ENCODE results near the gene GAS6. TPM values are rescaled to one million over a fixed set of nuclear protein-coding genes. Genes with fewer than 3 reads are reported as not detected.

The GAS6 gene
- total RNA-seq, 1 experiment from 2014 or later = 93.8 TPM

DNA sequence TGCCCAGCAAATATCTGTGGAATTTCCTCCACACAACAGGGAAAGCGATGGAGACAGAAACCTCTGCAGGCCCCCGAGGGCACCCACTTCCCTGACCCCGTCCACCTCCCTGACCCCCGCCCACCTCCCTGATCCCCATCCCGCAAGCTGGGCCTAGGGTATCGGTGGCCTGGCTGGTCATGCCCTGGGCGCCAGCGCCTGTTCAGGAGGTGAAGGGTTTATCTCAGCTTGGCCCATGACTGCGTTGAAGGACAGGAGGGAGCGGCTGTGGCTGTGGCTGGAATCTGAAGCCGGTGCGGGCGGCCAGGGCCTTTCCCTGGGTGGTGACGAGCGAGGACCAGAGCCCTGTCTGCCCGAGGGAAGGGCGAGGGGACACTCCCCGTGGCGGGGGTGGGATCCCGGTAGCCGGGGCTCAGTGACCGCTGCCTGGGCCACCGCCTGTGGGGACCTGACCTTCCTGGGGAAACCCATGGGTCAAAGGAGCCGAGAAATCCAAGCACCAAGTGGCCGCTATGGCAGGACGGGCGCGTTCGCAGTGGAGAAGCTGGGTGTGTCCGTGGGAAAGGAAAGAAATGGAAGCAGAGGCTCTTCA is 20.7 kb downstream of the GAS6 start:
- no peaks in the 10 kb centered on the region; the same call in 1 of the 2 replicates for H4K20me1 ChIP-seq (ENCODE audit: insufficient read depth)
- H3K27me3 ChIP-seq (ENCODE audit: insufficient read depth, low read depth) = no peaks in the 10 kb centered on the region
- DNase-seq = no peak
- no TSS peak for BruUV-seq (replicated peaks)
- H3K79me2 ChIP-seq (ENCODE audit: low read depth) = no peaks in the 10 kb centered on the region
- intact Hi-C loops (cut with micrococcal nuclease; ENCODE audit: unreplicated experiment) = no loop called here
- no peaks in the 10 kb centered on the region for H3F3A ChIP-seq (ENCODE audit: insufficient read depth, low read depth)
- no peaks in the 10 kb centered on the region for H3K9me2 ChIP-seq (ENCODE audit: insufficient read depth)
- H3K27ac ChIP-seq = no peak overlapping the region
- no peaks in the 10 kb centered on the region for H3K36me3 ChIP-seq (ENCODE audit: low read depth)
- ChIA-PET POLR2A (ENCODE audit: unreplicated experiment) (no interaction called here), CTCF (no interaction called here)
- no peak overlapping the region for H2AFZ ChIP-seq
- no peak for TF ChIP-seq EZH2 (IDR thresholded peaks at IDR 0.05; ENCODE audit: low read depth)
- H3K9me3 ChIP-seq (ENCODE audit: insufficient read depth, low read depth) = no peaks in the 10 kb centered on the region
- peaks cover 17% of the 10 kb centered on the region for H3K4me1 ChIP-seq (replicated peaks; ENCODE audit: insufficient read depth)
- H3K4me2 ChIP-seq = no peak overlapping the region
- H3K4me3 ChIP-seq = no peak overlapping the region

DNA sequence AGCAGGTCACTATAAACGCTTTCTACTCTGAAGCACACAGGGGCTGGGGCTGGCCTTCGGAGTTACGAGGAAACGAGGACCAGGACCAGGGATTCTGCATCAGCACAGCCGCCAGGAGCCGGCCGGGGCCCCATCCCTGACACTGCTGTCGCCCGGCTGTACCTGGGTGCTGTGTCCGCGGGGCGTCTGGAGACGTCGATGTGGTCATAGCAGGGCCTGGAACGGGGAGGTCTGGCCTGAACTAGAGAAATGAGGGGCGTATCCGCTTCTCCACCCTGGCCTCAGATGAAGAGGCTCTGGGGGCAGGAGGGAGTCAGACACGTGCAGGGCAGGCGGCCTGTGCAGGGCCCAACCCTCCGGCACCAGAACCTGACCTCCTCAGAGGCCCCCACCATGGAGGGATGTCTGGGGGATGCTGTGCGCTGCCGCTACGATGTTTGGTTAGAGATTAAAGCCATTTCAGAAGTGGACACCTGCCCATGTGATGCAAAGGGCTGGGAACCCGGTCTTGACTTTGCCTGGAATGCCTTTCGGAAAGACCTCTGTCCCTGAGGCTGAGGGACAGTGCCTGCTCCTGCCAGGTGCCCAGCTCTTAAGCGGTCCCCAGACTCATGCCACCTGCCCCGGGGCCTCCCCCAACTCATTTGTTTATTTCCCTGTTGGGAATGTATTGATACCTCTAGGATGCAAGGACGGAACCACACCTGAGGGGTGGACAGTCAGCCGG is 21.4 kb downstream of the GAS6 start:
- intact Hi-C loops (cut with micrococcal nuclease; ENCODE audit: unreplicated experiment) = no loop called here
- no peak overlapping the region for H3K4me2 ChIP-seq
- H3K27me3 ChIP-seq (ENCODE audit: insufficient read depth, low read depth) = no peaks in the 10 kb centered on the region
- H3K9me3 ChIP-seq (ENCODE audit: insufficient read depth, low read depth) = no peaks in the 10 kb centered on the region
- no peak overlapping the region for H3K27ac ChIP-seq
- no peaks in the 10 kb centered on the region for H3K79me2 ChIP-seq (ENCODE audit: low read depth)
- no peak for DNase-seq
- H3F3A ChIP-seq (ENCODE audit: insufficient read depth, low read depth) = peaks cover 6% of the 10 kb centered on the region; the same call in 1 of the 2 replicates
- POLR2A ChIA-PET (ENCODE audit: unreplicated experiment) = no interaction called here
- CTCF ChIA-PET = no interaction called here
- H3K4me3 ChIP-seq = no peak overlapping the region
- peaks cover 22% of the 10 kb centered on the region for H3K4me1 ChIP-seq (replicated peaks; ENCODE audit: insufficient read depth)
- no peaks in the 10 kb centered on the region for H3K36me3 ChIP-seq (ENCODE audit: low read depth)
- no peaks in the 10 kb centered on the region; the same call in 1 of the 2 replicates for H4K20me1 ChIP-seq (ENCODE audit: insufficient read depth)
- no TSS peak for BruUV-seq (replicated peaks)
- H3K9me2 ChIP-seq (ENCODE audit: insufficient read depth) = no peaks in the 10 kb centered on the region
- TF ChIP-seq EZH2 (IDR thresholded peaks at IDR 0.05; ENCODE audit: low read depth) (no peak), CTCF (conservative IDR thresholded peaks at IDR 0.05) (no peak)
- no peak overlapping the region for H2AFZ ChIP-seq

GRCh38 chr13:113841353-113841650 is 22.6 kb downstream of the GAS6 start:
- TF ChIP-seq CTCF (conservative IDR thresholded peaks at IDR 0.05) = no peak
- TF ChIP-seq EZH2 (IDR thresholded peaks at IDR 0.05; ENCODE audit: low read depth) = no peak
- H3K9me2 ChIP-seq (ENCODE audit: insufficient read depth) = no peaks in the 10 kb centered on the region
- peaks cover 29% of the 10 kb centered on the region for H3K4me1 ChIP-seq (replicated peaks; ENCODE audit: insufficient read depth)
- no peak overlapping the region for H3K27ac ChIP-seq
- DNase-seq = no peak
- H4K20me1 ChIP-seq (ENCODE audit: insufficient read depth) = no peaks in the 10 kb centered on the region; the same call in 1 of the 2 replicates
- no peak overlapping the region for H3K4me3 ChIP-seq
- H3K27me3 ChIP-seq (ENCODE audit: insufficient read depth, low read depth) = no peaks in the 10 kb centered on the region
- BruUV-seq (replicated peaks) = no TSS peak
- H3F3A ChIP-seq (ENCODE audit: insufficient read depth, low read depth) = peaks cover 13% of the 10 kb centered on the region
- POLR2A ChIA-PET (ENCODE audit: unreplicated experiment) = no interaction called here
- H2AFZ ChIP-seq = no peak overlapping the region
- intact Hi-C loops (cut with micrococcal nuclease; ENCODE audit: unreplicated experiment) = no loop called here
- CTCF ChIA-PET = no interaction called here
- H3K79me2 ChIP-seq (ENCODE audit: low read depth) = no peaks in the 10 kb centered on the region
- no peaks in the 10 kb centered on the region for H3K9me3 ChIP-seq (ENCODE audit: insufficient read depth, low read depth)
- no peak overlapping the region for H3K4me2 ChIP-seq
- no peaks in the 10 kb centered on the region for H3K36me3 ChIP-seq (ENCODE audit: low read depth)

Measured in PC-9 (cell line).